ENCODE data around the gene RAI1.

- TF ChIP-seq CTCF (IDR thresholded peaks at IDR 0.05; ENCODE audit: control extremely low read depth in 1 of 3, insufficient read depth in 1 of 3, low read depth in 1 of 3, low read length in 3 of 3) (no peak), ATF2 (IDR thresholded peaks at IDR 0.05; ENCODE audit: low read length) (no peak), EGR1 (IDR thresholded peaks at IDR 0.05; ENCODE audit: borderline replicate concordance, low read depth, low read length) (no peak), RNF2 (IDR thresholded peaks at IDR 0.05; ENCODE audit: borderline replicate concordance, low read depth, low read length, missing control alignments, poor library complexity, severe bottlenecking) (no peak), POLR2A (IDR thresholded peaks at IDR 0.05; ENCODE audit: control extremely low read depth in 1 of 2, low read depth in 2 of 2, low read length in 2 of 2) (no peak), EP300 (IDR thresholded peaks at IDR 0.05; ENCODE audit: borderline replicate concordance in 1 of 2, low read depth in 2 of 2, low read length in 2 of 2) (no peak), YY1 (IDR thresholded peaks at IDR 0.05; ENCODE audit: low read depth, low read length) (no peak), GABPA (IDR thresholded peaks at IDR 0.05; ENCODE audit: borderline replicate concordance, insufficient read depth, low read length) (no peak), BACH1 (IDR thresholded peaks at IDR 0.05; ENCODE audit: low read length) (no peak), NANOG (IDR thresholded peaks at IDR 0.05; ENCODE audit: insufficient read depth, low read depth, low read length, poor library complexity, severe bottlenecking) (no peak), RAD21 (IDR thresholded peaks at IDR 0.05 in 1 of 2, conservative IDR thresholded peaks at IDR 0.05 in 1 of 2; ENCODE audit: low read depth in 2 of 2, low read length in 2 of 2) (no peak), POLR2AphosphoS5 (IDR thresholded peaks at IDR 0.05; ENCODE audit: low read depth, low read length) (no peak), SRF (IDR thresholded peaks at IDR 0.05; ENCODE audit: low read depth, low read length) (no peak)
Observed at GRCh38 chr17:17781591-17782496, 100.6 kb downstream of the RAI1 start.

Measured in H1 (cell line).